ENCODE measurements around the gene PIGH. TPM values are rescaled to one million over a fixed set of nuclear protein-coding genes. Genes with fewer than 3 reads are reported as not detected.

PIGH gene
- total and polyA plus RNA-seq, 10 of the 15 experiments (the other 5 are each of a cell fraction or from before 2014, with no cell fraction given) = 15.5 to 46.6 (median 22.3) TPM

GRCh38 chr14:67566908-67567307 is 33.2 kb downstream of the PIGH start:
- FAIRE-seq (no peak), ATAC-seq (no peak), DNase-seq (ENCODE audit: low read depth, low spot score) (no peak)
- no peaks in the 10 kb centered on the region for H3K4me1 ChIP-seq (ENCODE audit: control insufficient read depth, insufficient read depth, low read length)
- ChIA-PET POLR2A (no interaction called here), RAD21 (ENCODE audit: unreplicated experiment) (interaction anchor here (2.2 kb wide), 1 partner anchor 40 kb away, joined by 9 read pairs; no protein-coding TSS in a partner anchor), CTCF (interaction anchor here (0.9 to 27.6 kb wide), 11 partner anchors 9 to 207 kb away, joined by 3 to 583 read pairs (median 4); partner anchors contain the start of gene ATP6V1D), SMC1A (ENCODE audit: uncharacterized antibody, unreplicated experiment) (interaction anchor here (0.9 to 1.6 kb wide), 4 partner anchors 15 to 146 kb away, joined by 3 to 5 read pairs (median 4); no protein-coding TSS in a partner anchor)
- H3K27ac ChIP-seq (ENCODE audit: control insufficient read depth, insufficient read depth) = no peak overlapping the region
- no peak overlapping the region for H3K9ac ChIP-seq (ENCODE audit: control insufficient read depth, insufficient read depth, low read length)
- 75% methylated on average over 6 of the region's 6 CpGs for WGBS (ENCODE audit: insufficient coverage, insufficient replicate concordance, low lambda C conversion rate, missing lambda C conversion rate)
- H3K36me3 ChIP-seq (ENCODE audit: control insufficient read depth in 2 of 2, insufficient read depth in 2 of 2, low read length in 1 of 2) = no peaks in the 10 kb centered on the region
- H2AFZ ChIP-seq (ENCODE audit: control insufficient read depth, low read depth, low read length) = no peak overlapping the region
- no peak overlapping the region for H3K4me2 ChIP-seq (ENCODE audit: control insufficient read depth, insufficient read depth)
- no peaks in the 10 kb centered on the region for H3K27me3 ChIP-seq (replicated peaks in 1 of 2; ENCODE audit: control insufficient read depth in 2 of 2, insufficient read depth in 2 of 2, low read length in 1 of 2)
- no peaks in the 10 kb centered on the region for H4K20me1 ChIP-seq (ENCODE audit: control insufficient read depth, insufficient read depth)
- no peak overlapping the region for H3K4me3 ChIP-seq
- H3K9me3 ChIP-seq (replicated peaks; ENCODE audit: control insufficient read depth, insufficient read depth, low read length) = no peaks in the 10 kb centered on the region
- intact Hi-C loops (cut with micrococcal nuclease; ENCODE audit: unreplicated experiment) = no loop called here
- in situ Hi-C loops (cut with MboI) = loop anchor here (5.0 kb wide), 1 partner anchor 140 kb away; no protein-coding TSS in a partner anchor
- H3K79me2 ChIP-seq (ENCODE audit: control insufficient read depth, insufficient read depth, low read length) = no peaks in the 10 kb centered on the region
- TF ChIP-seq SRF (IDR thresholded peaks at IDR 0.05; ENCODE audit: low read depth in 2 of 2, low read length in 2 of 2) (no peak), RAD21 (IDR thresholded peaks at IDR 0.05; ENCODE audit: insufficient read depth, low read depth, low read length) (no peak), NBN (IDR thresholded peaks at IDR 0.05) (no peak), NR2F1 (conservative IDR thresholded peaks at IDR 0.05) (no peak), ZZZ3 (IDR thresholded peaks at IDR 0.05; ENCODE audit: control insufficient read depth, insufficient read length, low read depth) (no peak), SUZ12 (IDR thresholded peaks at IDR 0.05; ENCODE audit: unreplicated experiment) (no peak), CHD2 (IDR thresholded peaks at IDR 0.05; ENCODE audit: borderline replicate concordance, low read depth, low read length) (no peak), STAT3 (IDR thresholded peaks at IDR 0.05; ENCODE audit: low read depth, low read length) (no peak), BCL11A (IDR thresholded peaks at IDR 0.05; ENCODE audit: low read depth, low read length) (no peak), TAF1 (IDR thresholded peaks at IDR 0.05; ENCODE audit: borderline replicate concordance, low read depth, low read length) (no peak), ZNF24 (IDR thresholded peaks at IDR 0.05) (no peak)
- TF ChIP-seq, protein P1, sequence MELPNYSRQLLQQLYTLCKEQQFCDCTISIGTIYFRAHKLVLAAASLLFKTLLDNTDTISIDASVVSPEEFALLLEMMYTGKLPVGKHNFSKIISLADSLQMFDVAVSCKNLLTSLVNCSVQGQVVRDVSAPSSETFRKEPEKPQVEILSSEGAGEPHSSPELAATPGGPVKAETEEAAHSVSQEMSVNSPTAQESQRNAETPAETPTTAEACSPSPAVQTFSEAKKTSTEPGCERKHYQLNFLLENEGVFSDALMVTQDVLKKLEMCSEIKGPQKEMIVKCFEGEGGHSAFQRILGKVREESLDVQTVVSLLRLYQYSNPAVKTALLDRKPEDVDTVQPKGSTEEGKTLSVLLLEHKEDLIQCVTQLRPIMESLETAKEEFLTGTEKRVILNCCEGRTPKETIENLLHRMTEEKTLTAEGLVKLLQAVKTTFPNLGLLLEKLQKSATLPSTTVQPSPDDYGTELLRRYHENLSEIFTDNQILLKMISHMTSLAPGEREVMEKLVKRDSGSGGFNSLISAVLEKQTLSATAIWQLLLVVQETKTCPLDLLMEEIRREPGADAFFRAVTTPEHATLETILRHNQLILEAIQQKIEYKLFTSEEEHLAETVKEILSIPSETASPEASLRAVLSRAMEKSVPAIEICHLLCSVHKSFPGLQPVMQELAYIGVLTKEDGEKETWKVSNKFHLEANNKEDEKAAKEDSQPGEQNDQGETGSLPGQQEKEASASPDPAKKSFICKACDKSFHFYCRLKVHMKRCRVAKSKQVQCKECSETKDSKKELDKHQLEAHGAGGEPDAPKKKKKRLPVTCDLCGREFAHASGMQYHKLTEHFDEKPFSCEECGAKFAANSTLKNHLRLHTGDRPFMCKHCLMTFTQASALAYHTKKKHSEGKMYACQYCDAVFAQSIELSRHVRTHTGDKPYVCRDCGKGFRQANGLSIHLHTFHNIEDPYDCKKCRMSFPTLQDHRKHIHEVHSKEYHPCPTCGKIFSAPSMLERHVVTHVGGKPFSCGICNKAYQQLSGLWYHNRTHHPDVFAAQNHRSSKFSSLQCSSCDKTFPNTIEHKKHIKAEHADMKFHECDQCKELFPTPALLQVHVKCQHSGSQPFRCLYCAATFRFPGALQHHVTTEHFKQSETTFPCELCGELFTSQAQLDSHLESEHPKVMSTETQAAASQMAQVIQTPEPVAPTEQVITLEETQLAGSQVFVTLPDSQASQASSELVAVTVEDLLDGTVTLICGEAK (IDR thresholded peaks at IDR 0.05; ENCODE audit: borderline replicate concordance) = no peak
- TF ChIP-seq, protein P2, sequence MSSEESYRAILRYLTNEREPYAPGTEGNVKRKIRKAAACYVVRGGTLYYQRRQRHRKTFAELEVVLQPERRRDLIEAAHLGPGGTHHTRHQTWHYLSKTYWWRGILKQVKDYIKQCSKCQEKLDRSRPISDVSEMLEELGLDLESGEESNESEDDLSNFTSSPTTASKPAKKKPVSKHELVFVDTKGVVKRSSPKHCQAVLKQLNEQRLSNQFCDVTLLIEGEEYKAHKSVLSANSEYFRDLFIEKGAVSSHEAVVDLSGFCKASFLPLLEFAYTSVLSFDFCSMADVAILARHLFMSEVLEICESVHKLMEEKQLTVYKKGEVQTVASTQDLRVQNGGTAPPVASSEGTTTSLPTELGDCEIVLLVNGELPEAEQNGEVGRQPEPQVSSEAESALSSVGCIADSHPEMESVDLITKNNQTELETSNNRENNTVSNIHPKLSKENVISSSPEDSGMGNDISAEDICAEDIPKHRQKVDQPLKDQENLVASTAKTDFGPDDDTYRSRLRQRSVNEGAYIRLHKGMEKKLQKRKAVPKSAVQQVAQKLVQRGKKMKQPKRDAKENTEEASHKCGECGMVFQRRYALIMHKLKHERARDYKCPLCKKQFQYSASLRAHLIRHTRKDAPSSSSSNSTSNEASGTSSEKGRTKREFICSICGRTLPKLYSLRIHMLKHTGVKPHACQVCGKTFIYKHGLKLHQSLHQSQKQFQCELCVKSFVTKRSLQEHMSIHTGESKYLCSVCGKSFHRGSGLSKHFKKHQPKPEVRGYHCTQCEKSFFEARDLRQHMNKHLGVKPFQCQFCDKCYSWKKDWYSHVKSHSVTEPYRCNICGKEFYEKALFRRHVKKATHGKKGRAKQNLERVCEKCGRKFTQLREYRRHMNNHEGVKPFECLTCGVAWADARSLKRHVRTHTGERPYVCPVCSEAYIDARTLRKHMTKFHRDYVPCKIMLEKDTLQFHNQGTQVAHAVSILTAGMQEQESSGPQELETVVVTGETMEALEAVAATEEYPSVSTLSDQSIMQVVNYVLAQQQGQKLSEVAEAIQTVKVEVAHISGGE (CRISPR knock-in tag; IDR thresholded peaks at IDR 0.05) = no peak
- TF ChIP-seq, protein P3, sequence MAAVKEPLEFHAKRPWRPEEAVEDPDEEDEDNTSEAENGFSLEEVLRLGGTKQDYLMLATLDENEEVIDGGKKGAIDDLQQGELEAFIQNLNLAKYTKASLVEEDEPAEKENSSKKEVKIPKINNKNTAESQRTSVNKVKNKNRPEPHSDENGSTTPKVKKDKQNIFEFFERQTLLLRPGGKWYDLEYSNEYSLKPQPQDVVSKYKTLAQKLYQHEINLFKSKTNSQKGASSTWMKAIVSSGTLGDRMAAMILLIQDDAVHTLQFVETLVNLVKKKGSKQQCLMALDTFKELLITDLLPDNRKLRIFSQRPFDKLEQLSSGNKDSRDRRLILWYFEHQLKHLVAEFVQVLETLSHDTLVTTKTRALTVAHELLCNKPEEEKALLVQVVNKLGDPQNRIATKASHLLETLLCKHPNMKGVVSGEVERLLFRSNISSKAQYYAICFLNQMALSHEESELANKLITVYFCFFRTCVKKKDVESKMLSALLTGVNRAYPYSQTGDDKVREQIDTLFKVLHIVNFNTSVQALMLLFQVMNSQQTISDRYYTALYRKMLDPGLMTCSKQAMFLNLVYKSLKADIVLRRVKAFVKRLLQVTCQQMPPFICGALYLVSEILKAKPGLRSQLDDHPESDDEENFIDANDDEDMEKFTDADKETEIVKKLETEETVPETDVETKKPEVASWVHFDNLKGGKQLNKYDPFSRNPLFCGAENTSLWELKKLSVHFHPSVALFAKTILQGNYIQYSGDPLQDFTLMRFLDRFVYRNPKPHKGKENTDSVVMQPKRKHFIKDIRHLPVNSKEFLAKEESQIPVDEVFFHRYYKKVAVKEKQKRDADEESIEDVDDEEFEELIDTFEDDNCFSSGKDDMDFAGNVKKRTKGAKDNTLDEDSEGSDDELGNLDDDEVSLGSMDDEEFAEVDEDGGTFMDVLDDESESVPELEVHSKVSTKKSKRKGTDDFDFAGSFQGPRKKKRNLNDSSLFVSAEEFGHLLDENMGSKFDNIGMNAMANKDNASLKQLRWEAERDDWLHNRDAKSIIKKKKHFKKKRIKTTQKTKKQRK (IDR thresholded peaks at IDR 0.05; ENCODE audit: low read depth, low read length) = no peak
- no TSS peak for BruUV-seq (replicated peaks)
